IPS-18a (cell line): ENCODE data around the gene PRR5.

Source experiments
- H3K27ac ChIP-seq: one replicate; pipeline ENCODE4 v1.5.1; 2013; ENCODE audit warnings: low read length
- H3K27me3 ChIP-seq: one replicate; pipeline ENCODE4 v1.6.1; 2013; ENCODE audit warnings: mild to moderate bottlenecking, low read length; ENCODE audit not compliant: control insufficient read depth, insufficient read depth
- H3K36me3 ChIP-seq: one replicate; pipeline ENCODE4 v1.6.1; 2013; ENCODE audit warnings: low read depth, low read length; ENCODE audit not compliant: control insufficient read depth
- H3K4me1 ChIP-seq: one replicate; pipeline ENCODE4 v1.6.1; 2013; ENCODE audit warnings: low read depth, low read length; ENCODE audit not compliant: control insufficient read depth
- H3K4me3 ChIP-seq: one replicate; pipeline ENCODE4 v1.5.1; 2013; ENCODE audit warnings: low read length
- H3K9ac ChIP-seq: one replicate; pipeline ENCODE4 v1.6.1; 2013; ENCODE audit warnings: mild to moderate bottlenecking, low read length, moderate library complexity
- H3K9me3 ChIP-seq: one replicate; pipeline ENCODE4 v1.6.1; 2013; ENCODE audit warnings: low read depth, low read length; ENCODE audit not compliant: control insufficient read depth

Gene PRR5

DNA sequence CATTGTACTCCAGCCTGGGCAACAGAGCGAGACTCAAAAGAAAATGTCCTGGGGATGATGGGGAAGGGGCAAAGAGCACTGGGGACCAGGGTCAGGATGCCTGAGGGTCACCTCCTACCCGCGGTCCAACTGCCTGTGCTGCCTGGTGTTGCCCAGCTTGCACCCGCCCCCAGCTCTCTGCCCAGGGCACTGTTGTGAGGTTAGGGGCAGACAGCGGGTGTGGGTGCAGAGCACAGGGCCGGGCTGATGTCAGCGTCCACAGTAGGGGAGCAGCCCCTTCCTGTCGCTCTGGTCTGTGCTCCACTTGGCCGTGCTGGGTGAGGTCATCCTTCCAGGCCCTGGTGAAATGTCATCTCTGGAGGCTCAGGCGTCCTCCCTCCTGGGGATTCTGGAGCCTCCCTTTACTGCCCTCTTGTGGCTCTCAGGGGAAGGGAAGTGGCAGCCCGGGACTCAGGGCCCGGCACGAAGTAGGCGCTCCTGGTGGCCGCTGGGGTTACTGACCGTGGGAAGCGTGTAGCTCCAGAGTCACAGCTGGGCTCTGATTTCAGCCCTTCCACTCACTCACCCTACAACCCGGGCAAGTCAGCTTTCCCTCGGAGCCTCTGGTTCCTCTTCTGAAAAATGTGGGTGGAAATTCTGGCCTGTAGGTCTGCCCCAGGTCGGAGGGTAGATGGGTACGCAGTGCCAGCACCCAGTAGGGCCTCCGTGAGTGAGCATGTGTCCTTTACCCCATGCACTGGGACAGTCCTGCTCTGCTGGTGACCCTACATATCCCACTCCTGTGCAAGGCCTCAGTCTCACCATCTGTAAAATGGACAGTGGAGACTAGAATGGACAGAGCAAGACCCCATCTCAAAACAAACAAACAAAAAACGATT lies 17.3 kb upstream of the PRR5 start:
- Histone ChIP-seq H3K9ac (no peak overlapping the region), H3K36me3 (no peaks in the 10 kb centered on the region), H3K4me3 (no peak overlapping the region), H3K27me3 (no peaks in the 10 kb centered on the region), H3K4me1 (peaks cover 4% of the 10 kb centered on the region), H3K27ac (no peak overlapping the region), H3K9me3 (no peaks in the 10 kb centered on the region)

GRCh38 chr22:44685384-44686056 lies 16.5 kb upstream of the PRR5 start:
- Histone ChIP-seq H3K9me3 (no peaks in the 10 kb centered on the region), H3K27me3 (no peaks in the 10 kb centered on the region), H3K9ac (no peak overlapping the region), H3K36me3 (no peaks in the 10 kb centered on the region), H3K4me3 (no peak overlapping the region), H3K4me1 (peaks cover 4% of the 10 kb centered on the region), H3K27ac (no peak overlapping the region)

GRCh38 chr22:44686873-44687600 lies 15.0 kb upstream of the PRR5 start:
- Histone ChIP-seq H3K9ac (no peak overlapping the region), H3K27ac (no peak overlapping the region), H3K4me3 (no peak overlapping the region), H3K27me3 (no peaks in the 10 kb centered on the region), H3K36me3 (no peaks in the 10 kb centered on the region), H3K9me3 (no peaks in the 10 kb centered on the region), H3K4me1 (peaks cover 4% of the 10 kb centered on the region)

- Histone ChIP-seq H3K9me3 (no peaks in the 10 kb centered on the region), H3K4me1 (peaks cover 4% of the 10 kb centered on the region), H3K4me3 (no peak overlapping the region), H3K36me3 (no peaks in the 10 kb centered on the region), H3K27me3 (no peaks in the 10 kb centered on the region), H3K27ac (no peak overlapping the region), H3K9ac (no peak overlapping the region)
These were observed 12.8 kb upstream of the PRR5 start for GRCh38 chr22:44689173-44689572.

- Histone ChIP-seq H3K27ac (no peak overlapping the region), H3K9me3 (no peaks in the 10 kb centered on the region), H3K4me1 (peaks cover 3% of the 10 kb centered on the region)
These were observed 12.0 kb upstream of the PRR5 start for GRCh38 chr22:44689915-44690524.

GRCh38 chr22:44691796-44692661 lies 10.0 kb upstream of the PRR5 start:
- H3K4me3 ChIP-seq = no peak overlapping the region
- H3K9ac ChIP-seq = no peak overlapping the region
- H3K36me3 ChIP-seq = no peaks in the 10 kb centered on the region
- H3K4me1 ChIP-seq = no peaks in the 10 kb centered on the region
- H3K27ac ChIP-seq = no peak overlapping the region
- no peaks in the 10 kb centered on the region for H3K27me3 ChIP-seq
- H3K9me3 ChIP-seq = no peaks in the 10 kb centered on the region

More at GRCh38 chr22:44689915-44690524, 12.0 kb upstream of the PRR5 start:
- no peaks in the 10 kb centered on the region for H3K27me3 ChIP-seq
- no peak overlapping the region for H3K4me3 ChIP-seq
- no peak overlapping the region for H3K9ac ChIP-seq
- no peaks in the 10 kb centered on the region for H3K36me3 ChIP-seq

DNA sequence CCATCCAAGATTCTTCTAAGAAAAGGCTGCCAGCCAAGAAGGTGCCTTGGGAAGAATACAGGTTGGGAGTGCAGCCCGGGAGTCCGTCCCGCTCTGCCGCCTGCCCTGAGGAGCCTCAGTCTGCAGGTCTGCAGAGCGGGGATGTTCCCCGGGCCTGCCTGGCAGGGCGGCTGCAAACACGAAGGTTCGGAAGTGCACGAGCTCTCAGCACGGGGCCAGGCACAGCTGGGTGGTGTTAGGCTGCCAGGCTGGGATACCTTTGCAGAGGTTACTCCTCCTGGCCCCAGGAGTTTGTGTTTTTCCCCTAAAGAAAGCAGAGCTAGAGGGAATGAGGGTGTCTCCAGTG lies 9.4 kb upstream of the PRR5 start:
- Histone ChIP-seq H3K4me1 (no peaks in the 10 kb centered on the region), H3K27ac (no peak overlapping the region), H3K9ac (no peak overlapping the region), H3K36me3 (no peaks in the 10 kb centered on the region), H3K27me3 (no peaks in the 10 kb centered on the region), H3K4me3 (no peak overlapping the region), H3K9me3 (no peaks in the 10 kb centered on the region)

DNA sequence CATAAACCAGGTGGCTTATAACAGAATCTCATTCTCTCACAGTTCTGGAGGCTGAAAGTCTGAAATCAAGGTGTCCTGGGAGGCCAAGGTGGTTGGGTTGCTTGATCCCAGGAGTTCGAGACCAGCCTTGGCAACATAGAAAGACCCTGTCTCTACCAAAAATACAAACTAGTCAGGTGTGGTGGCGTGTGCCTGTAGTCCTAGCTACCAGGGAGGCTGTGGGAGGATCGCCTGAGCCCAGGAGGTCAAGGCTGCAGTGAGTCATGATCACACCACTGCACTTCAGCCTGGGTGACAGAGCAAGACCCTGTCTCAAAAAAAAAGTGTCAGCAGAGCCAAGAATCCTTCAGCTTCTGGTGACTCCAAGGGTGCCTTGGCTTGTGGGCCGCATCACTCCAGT lies 8.9 kb upstream of the PRR5 start:
- Histone ChIP-seq H3K9me3 (no peaks in the 10 kb centered on the region), H3K4me1 (no peaks in the 10 kb centered on the region), H3K27me3 (no peaks in the 10 kb centered on the region), H3K9ac (no peak overlapping the region), H3K27ac (no peak overlapping the region), H3K36me3 (no peaks in the 10 kb centered on the region), H3K4me3 (no peak overlapping the region)

- Histone ChIP-seq H3K9me3 (no peaks in the 10 kb centered on the region), H3K36me3 (no peaks in the 10 kb centered on the region)
These were observed 8.2 kb upstream of the PRR5 start for GRCh38 chr22:44693756-44694155.

GRCh38 chr22:44697423-44698141 lies 4.4 kb upstream of the PRR5 start:
- peaks cover 7% of the 10 kb centered on the region for H3K4me1 ChIP-seq
- H3K9me3 ChIP-seq = no peaks in the 10 kb centered on the region
- H3K36me3 ChIP-seq = no peaks in the 10 kb centered on the region
- H3K4me3 ChIP-seq = no peak overlapping the region
- H3K27me3 ChIP-seq = peaks cover 24% of the 10 kb centered on the region
- H3K9ac ChIP-seq = no peak overlapping the region
- H3K27ac ChIP-seq = no peak overlapping the region

More at GRCh38 chr22:44693756-44694155, 8.2 kb upstream of the PRR5 start:
- no peaks in the 10 kb centered on the region for H3K4me1 ChIP-seq
- H3K27me3 ChIP-seq = no peaks in the 10 kb centered on the region
- H3K9ac ChIP-seq = no peak overlapping the region
- no peak overlapping the region for H3K4me3 ChIP-seq
- H3K27ac ChIP-seq = no peak overlapping the region
